ENCODE measurements around the gene CSNK2A2.

The CSNK2A2 gene

DNA sequence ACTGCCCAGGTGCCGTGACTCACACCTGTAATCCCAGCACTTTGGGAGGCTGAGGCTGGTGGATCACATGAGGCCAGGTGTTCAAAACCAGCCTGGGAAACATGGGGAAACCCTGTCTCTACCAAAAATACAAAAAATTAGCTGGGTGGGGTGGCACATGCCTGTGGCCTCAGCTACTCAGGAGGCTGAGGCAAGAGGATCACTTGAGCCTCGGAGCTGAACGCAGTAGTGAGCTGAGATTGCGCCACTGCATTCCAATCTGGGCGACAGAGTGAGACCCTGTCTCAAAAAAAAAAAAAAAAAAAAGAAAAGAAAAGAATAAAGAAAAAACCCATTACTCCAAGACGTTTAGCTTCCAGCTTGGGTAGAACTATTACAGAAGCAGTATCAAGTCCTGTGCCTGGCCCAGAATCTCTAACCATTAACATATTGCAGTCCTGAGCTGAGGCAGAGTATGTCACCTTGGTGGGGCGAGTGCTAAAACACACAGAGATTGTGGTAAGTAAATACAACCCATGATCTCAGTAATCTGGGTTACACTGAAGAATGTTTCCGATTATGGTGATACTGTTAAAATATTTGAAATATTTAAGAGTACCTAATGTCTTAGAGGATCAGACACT is 45.5 kb downstream of the CSNK2A2 start:
- Histone ChIP-seq H3K9me3 (ENCODE audit: control insufficient read depth in 1 of 2, low read length in 2 of 2) (no peaks in the 10 kb centered on the region), H3K36me3 (ENCODE audit: control insufficient read depth in 1 of 2, insufficient read depth in 2 of 2, low read length in 2 of 2) (no peaks in the 10 kb centered on the region), H3K27me3 (ENCODE audit: control insufficient read depth in 1 of 2, insufficient read depth in 2 of 2, low read length in 2 of 2) (no peaks in the 10 kb centered on the region), H3K4me3 (ENCODE audit: low read depth in 1 of 2, low read length in 2 of 2) (no peak overlapping the region), H3K4me1 (ENCODE audit: control insufficient read depth in 1 of 2, insufficient read depth in 2 of 2, low read length in 2 of 2) (no peaks in the 10 kb centered on the region), H3K9ac (ENCODE audit: low read depth in 1 of 2, low read length in 2 of 2) (no peak overlapping the region), H3K27ac (ENCODE audit: low read depth, low read length) (no peak overlapping the region)

DNA sequence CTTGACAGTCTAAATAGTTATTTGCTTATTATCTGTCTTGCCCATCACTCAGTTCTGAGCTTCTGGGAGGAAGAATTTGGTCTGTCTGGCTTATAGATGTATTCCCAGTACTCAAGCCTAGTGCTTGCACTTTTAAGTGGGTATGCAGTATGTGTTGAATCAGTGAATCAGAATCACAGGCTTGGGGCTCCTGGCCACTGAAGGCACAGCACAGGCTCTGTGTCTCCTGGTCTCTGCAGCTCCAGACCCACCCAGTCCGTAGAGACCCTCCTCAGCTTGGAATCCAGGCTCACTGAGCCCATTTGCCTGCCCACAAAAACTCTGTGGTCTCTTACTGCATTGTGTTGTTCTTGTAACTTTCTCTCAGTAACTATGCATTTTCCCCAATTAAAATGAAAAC is 49.4 kb downstream of the CSNK2A2 start:
- Histone ChIP-seq H3K9me3 (ENCODE audit: control insufficient read depth in 1 of 2, low read length in 2 of 2) (no peaks in the 10 kb centered on the region), H3K36me3 (ENCODE audit: control insufficient read depth in 1 of 2, insufficient read depth in 2 of 2, low read length in 2 of 2) (no peaks in the 10 kb centered on the region), H3K9ac (ENCODE audit: low read depth in 1 of 2, low read length in 2 of 2) (no peak overlapping the region), H3K4me1 (ENCODE audit: control insufficient read depth in 1 of 2, insufficient read depth in 2 of 2, low read length in 2 of 2) (no peaks in the 10 kb centered on the region), H3K27ac (ENCODE audit: low read depth, low read length) (no peak overlapping the region), H3K27me3 (ENCODE audit: control insufficient read depth in 1 of 2, insufficient read depth in 2 of 2, low read length in 2 of 2) (no peaks in the 10 kb centered on the region), H3K4me3 (ENCODE audit: low read depth in 1 of 2, low read length in 2 of 2) (no peak overlapping the region)

DNA sequence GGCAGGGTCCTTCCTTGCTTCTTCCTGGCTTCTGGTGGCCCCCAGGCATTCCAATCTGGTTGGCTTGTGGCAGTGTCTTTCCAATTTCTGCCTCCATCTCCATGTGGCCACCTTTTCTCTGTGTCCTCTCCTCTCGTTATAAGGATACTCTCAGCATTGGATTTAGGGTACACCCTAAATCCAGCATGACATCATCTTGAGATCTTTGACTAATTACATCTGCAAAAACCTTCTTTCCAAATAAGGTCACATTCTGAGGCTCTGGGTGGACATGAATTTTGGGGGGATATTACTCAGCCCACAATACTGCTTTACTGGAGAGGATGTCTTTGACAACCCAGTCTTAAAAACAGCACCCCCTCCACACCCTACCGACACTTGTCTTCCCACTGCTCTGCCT is 49.8 kb downstream of the CSNK2A2 start:
- Histone ChIP-seq H3K9me3 (ENCODE audit: control insufficient read depth in 1 of 2, low read length in 2 of 2) (no peaks in the 10 kb centered on the region), H3K36me3 (ENCODE audit: control insufficient read depth in 1 of 2, insufficient read depth in 2 of 2, low read length in 2 of 2) (no peaks in the 10 kb centered on the region), H3K27me3 (ENCODE audit: control insufficient read depth in 1 of 2, insufficient read depth in 2 of 2, low read length in 2 of 2) (no peaks in the 10 kb centered on the region), H3K4me1 (ENCODE audit: control insufficient read depth in 1 of 2, insufficient read depth in 2 of 2, low read length in 2 of 2) (no peaks in the 10 kb centered on the region), H3K9ac (ENCODE audit: low read depth in 1 of 2, low read length in 2 of 2) (no peak overlapping the region), H3K27ac (ENCODE audit: low read depth, low read length) (no peak overlapping the region), H3K4me3 (ENCODE audit: low read depth in 1 of 2, low read length in 2 of 2) (no peak overlapping the region)

DNA sequence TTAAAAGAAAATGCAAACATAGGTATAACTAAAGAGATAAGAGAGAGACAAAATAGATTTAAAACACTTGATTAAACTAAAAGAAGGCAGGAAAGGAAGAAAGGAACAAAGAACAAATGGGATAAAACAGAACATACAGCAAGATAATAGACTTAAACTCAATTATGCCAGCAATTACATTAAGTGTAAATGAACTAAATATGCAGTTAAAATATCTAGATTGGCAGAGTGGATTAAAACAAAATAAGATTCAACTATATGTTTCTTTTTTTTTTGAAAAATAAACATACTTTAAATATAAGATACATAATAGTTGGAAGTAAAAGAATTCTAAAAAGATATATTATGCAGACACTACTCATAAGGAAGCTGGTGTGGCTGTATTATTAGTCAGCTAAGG is 59.1 kb downstream of the CSNK2A2 start:
- Histone ChIP-seq H3K36me3 (ENCODE audit: control insufficient read depth in 1 of 2, insufficient read depth in 2 of 2, low read length in 2 of 2) (no peaks in the 10 kb centered on the region), H3K4me1 (ENCODE audit: control insufficient read depth in 1 of 2, insufficient read depth in 2 of 2, low read length in 2 of 2) (no peaks in the 10 kb centered on the region), H3K27ac (ENCODE audit: low read depth, low read length) (no peak overlapping the region)

DNA sequence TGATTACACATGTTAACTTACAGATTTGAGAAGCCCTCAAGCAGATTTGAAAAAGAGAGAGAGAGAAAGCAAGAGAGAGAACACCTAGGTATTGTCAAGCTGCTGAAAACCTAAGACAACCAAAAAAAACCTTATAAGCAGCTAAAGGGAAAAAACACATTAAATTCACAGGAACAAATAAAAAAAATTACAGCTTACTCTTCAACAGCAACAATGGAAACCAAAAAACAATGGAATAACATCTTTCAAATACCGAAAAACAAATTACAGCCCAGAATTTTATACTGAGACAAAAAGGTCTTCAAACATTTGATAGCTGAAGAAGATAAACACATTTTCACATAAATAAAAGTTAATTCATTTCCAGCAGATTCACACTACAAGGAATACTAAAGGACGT is 60.3 kb downstream of the CSNK2A2 start:
- H3K27ac ChIP-seq (ENCODE audit: low read depth, low read length), result no peak overlapping the region
- peaks cover 0 to 7% of the 10 kb centered on the region in 2 donors for H3K9me3 ChIP-seq (ENCODE audit: control insufficient read depth in 1 of 2, low read length in 2 of 2)
- no peaks in the 10 kb centered on the region for H3K36me3 ChIP-seq (ENCODE audit: control insufficient read depth in 1 of 2, insufficient read depth in 2 of 2, low read length in 2 of 2)
- no peak overlapping the region for H3K9ac ChIP-seq (ENCODE audit: low read depth in 1 of 2, low read length in 2 of 2)
- H3K4me3 ChIP-seq (ENCODE audit: low read depth in 1 of 2, low read length in 2 of 2), result no peak overlapping the region
- no peaks in the 10 kb centered on the region for H3K4me1 ChIP-seq (ENCODE audit: control insufficient read depth in 1 of 2, insufficient read depth in 2 of 2, low read length in 2 of 2)
- no peaks in the 10 kb centered on the region for H3K27me3 ChIP-seq (ENCODE audit: control insufficient read depth in 1 of 2, insufficient read depth in 2 of 2, low read length in 2 of 2)

More for the DNA sequence above, 59.1 kb downstream of the CSNK2A2 start:
- H3K9me3 ChIP-seq (ENCODE audit: control insufficient read depth in 1 of 2, low read length in 2 of 2), result peaks cover 0 to 7% of the 10 kb centered on the region in 2 donors
- H3K9ac ChIP-seq (ENCODE audit: low read depth in 1 of 2, low read length in 2 of 2), result no peak overlapping the region
- H3K4me3 ChIP-seq (ENCODE audit: low read depth in 1 of 2, low read length in 2 of 2), result no peak overlapping the region
- no peaks in the 10 kb centered on the region for H3K27me3 ChIP-seq (ENCODE audit: control insufficient read depth in 1 of 2, insufficient read depth in 2 of 2, low read length in 2 of 2)

GRCh38 chr16:58129097-58129936 is 68.6 kb downstream of the CSNK2A2 start, which contains the start of gene CFAP20:
Gene CFAP20, minus strand, starts transcription at chr16:58129381. Its CDS starts 266 bp downstream, at chr16:58129115.
- Histone ChIP-seq H3K9ac (ENCODE audit: low read depth in 1 of 2, low read length in 2 of 2) (peak within 1 kb of the TSS; percentile 82 to 98), H3K9me3 (ENCODE audit: control insufficient read depth in 1 of 2, low read length in 2 of 2) (no peaks in the 10 kb centered on the region), H3K4me3 (ENCODE audit: low read depth in 1 of 2, low read length in 2 of 2) (peak within 1 kb of the TSS; percentile 84 to 96), H3K4me1 (ENCODE audit: control insufficient read depth in 1 of 2, insufficient read depth in 2 of 2, low read length in 2 of 2) (peaks cover 29 to 32% of the 10 kb centered on the region in 2 donors), H3K36me3 (ENCODE audit: control insufficient read depth in 1 of 2, insufficient read depth in 2 of 2, low read length in 2 of 2) (no peaks in the 10 kb centered on the region), H3K27me3 (ENCODE audit: control insufficient read depth in 1 of 2, insufficient read depth in 2 of 2, low read length in 2 of 2) (no peaks in the 10 kb centered on the region), H3K27ac (ENCODE audit: low read depth, low read length) (peak within 1 kb of the TSS; percentile 87)

GRCh38 chr16:58128711-58129096 is 69.2 kb downstream of the CSNK2A2 start:
- no peaks in the 10 kb centered on the region for H3K9me3 ChIP-seq (ENCODE audit: control insufficient read depth in 1 of 2, low read length in 2 of 2)
- no peaks in the 10 kb centered on the region for H3K27me3 ChIP-seq (ENCODE audit: control insufficient read depth in 1 of 2, insufficient read depth in 2 of 2, low read length in 2 of 2)
- peak overlapping the region; percentile 84 to 96 for H3K4me3 ChIP-seq (ENCODE audit: low read depth in 1 of 2, low read length in 2 of 2)
- H3K27ac ChIP-seq (ENCODE audit: low read depth, low read length), result peak overlapping the region; percentile 87
- H3K36me3 ChIP-seq (ENCODE audit: control insufficient read depth in 1 of 2, insufficient read depth in 2 of 2, low read length in 2 of 2), result no peaks in the 10 kb centered on the region
- H3K4me1 ChIP-seq (ENCODE audit: control insufficient read depth in 1 of 2, insufficient read depth in 2 of 2, low read length in 2 of 2), result peaks cover 35 to 38% of the 10 kb centered on the region in 2 donors
- peak overlapping the region; percentile 82 to 98 for H3K9ac ChIP-seq (ENCODE audit: low read depth in 1 of 2, low read length in 2 of 2)

DNA sequence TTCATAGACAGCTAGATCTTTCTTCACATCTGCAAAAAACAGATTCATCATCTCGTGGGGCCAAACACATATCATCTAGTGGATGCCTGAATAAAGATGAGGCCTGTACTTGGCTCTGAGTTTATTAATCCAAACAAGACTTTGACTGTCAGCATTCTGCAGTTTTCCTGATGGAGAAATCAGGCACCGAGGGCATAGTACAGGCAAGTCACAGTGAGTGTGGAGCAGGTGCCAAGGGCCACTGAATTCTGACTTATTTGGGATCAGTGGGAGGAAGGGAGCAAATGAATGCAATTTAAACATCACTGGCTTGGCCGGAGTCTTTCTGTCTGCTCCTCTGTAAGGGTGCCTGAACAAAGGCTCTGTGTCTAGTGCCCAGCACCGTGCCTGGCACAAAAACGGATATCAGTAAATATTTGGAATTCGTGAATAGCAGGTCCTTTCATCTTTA is 69.7 kb downstream of the CSNK2A2 start:
- no peaks in the 10 kb centered on the region for H3K27me3 ChIP-seq (ENCODE audit: control insufficient read depth in 1 of 2, insufficient read depth in 2 of 2, low read length in 2 of 2)
- no peaks in the 10 kb centered on the region for H3K36me3 ChIP-seq (ENCODE audit: control insufficient read depth in 1 of 2, insufficient read depth in 2 of 2, low read length in 2 of 2)
- no peaks in the 10 kb centered on the region for H3K9me3 ChIP-seq (ENCODE audit: control insufficient read depth in 1 of 2, low read length in 2 of 2)
- H3K4me3 ChIP-seq (ENCODE audit: low read depth in 1 of 2, low read length in 2 of 2), result peak overlapping the region; percentile 84 to 96
- no peak overlapping the region for H3K27ac ChIP-seq (ENCODE audit: low read depth, low read length)
- H3K4me1 ChIP-seq (ENCODE audit: control insufficient read depth in 1 of 2, insufficient read depth in 2 of 2, low read length in 2 of 2), result peaks cover 35 to 41% of the 10 kb centered on the region in 2 donors
- H3K9ac ChIP-seq (ENCODE audit: low read depth in 1 of 2, low read length in 2 of 2), result peak overlapping the region; percentile 69 to 82

- Histone ChIP-seq H3K9ac (ENCODE audit: low read depth in 1 of 2, low read length in 2 of 2) (peak overlapping the region; percentile 69 to 82), H3K27ac (ENCODE audit: low read depth, low read length) (peak overlapping the region; percentile 37), H3K4me1 (ENCODE audit: control insufficient read depth in 1 of 2, insufficient read depth in 2 of 2, low read length in 2 of 2) (peaks cover 35 to 41% of the 10 kb centered on the region in 2 donors), H3K9me3 (ENCODE audit: control insufficient read depth in 1 of 2, low read length in 2 of 2) (no peaks in the 10 kb centered on the region), H3K27me3 (ENCODE audit: control insufficient read depth in 1 of 2, insufficient read depth in 2 of 2, low read length in 2 of 2) (no peaks in the 10 kb centered on the region), H3K36me3 (ENCODE audit: control insufficient read depth in 1 of 2, insufficient read depth in 2 of 2, low read length in 2 of 2) (no peaks in the 10 kb centered on the region), H3K4me3 (ENCODE audit: low read depth in 1 of 2, low read length in 2 of 2) (peak overlapping the region; percentile 84 to 96)
These were observed 70.3 kb downstream of the CSNK2A2 start for GRCh38 chr16:58127634-58128033.

- Histone ChIP-seq H3K9ac (ENCODE audit: low read depth in 1 of 2, low read length in 2 of 2) (peak overlapping the region; percentile 69 to 82), H3K4me1 (ENCODE audit: control insufficient read depth in 1 of 2, insufficient read depth in 2 of 2, low read length in 2 of 2) (peaks cover 37 to 43% of the 10 kb centered on the region in 2 donors)
These were observed 70.8 kb downstream of the CSNK2A2 start for GRCh38 chr16:58127033-58127556.

More at GRCh38 chr16:58127033-58127556, 70.8 kb downstream of the CSNK2A2 start:
- peak overlapping the region; percentile 84 to 96 for H3K4me3 ChIP-seq (ENCODE audit: low read depth in 1 of 2, low read length in 2 of 2)
- H3K27ac ChIP-seq (ENCODE audit: low read depth, low read length), result peak overlapping the region; percentile 37
- H3K27me3 ChIP-seq (ENCODE audit: control insufficient read depth in 1 of 2, insufficient read depth in 2 of 2, low read length in 2 of 2), result no peaks in the 10 kb centered on the region
- no peaks in the 10 kb centered on the region for H3K36me3 ChIP-seq (ENCODE audit: control insufficient read depth in 1 of 2, insufficient read depth in 2 of 2, low read length in 2 of 2)
- no peaks in the 10 kb centered on the region for H3K9me3 ChIP-seq (ENCODE audit: control insufficient read depth in 1 of 2, low read length in 2 of 2)
